HepG2 (cell line): ENCODE results near the gene TMEM271. TPM values are rescaled to one million over a fixed set of nuclear protein-coding genes. Genes with fewer than 3 reads are reported as not detected.

ENCODE experiments used
- ATAC-seq: fragments of 200-7000 bp; cut with Tn5 transposase; 3 replicates; pipeline ENCODE4 v1.9.1; 2020; ENCODE audit warnings: mild to moderate bottlenecking, moderate library complexity
- BruUV-seq: library from RNA; stranded (reverse); fragments of 400-500 nt; replicated peaks from 2 replicates; lab custom pipeline; 2021; lab: Mats Ljungman, UMichigan
- CTCF ChIA-PET: fragments of 300-600 bp; formaldehyde crosslinking; extraction: SDS; loops from one replicate; lab custom pipeline; 2021; ENCODE audit warnings: low total read pairs, inconsistent platforms, low intra/inter-chr PET ratio; lab: Yijun Ruan, JAX
- POLR2A ChIA-PET: fragments of 350-600 bp; sonication (Branson Sonifier 250); formaldehyde crosslinking; loops from one replicate; lab custom pipeline; 2020; ENCODE audit warnings: antibody characterized with exemption, inconsistent platforms; lab: Yijun Ruan, JAX
- DNase-seq: peaks from one replicate; pipeline ENCODE4 v3.0.0-alpha.2; 2015; ENCODE audit warnings: low spot score
- FAIRE-seq: peaks from 3 replicates; lab custom pipeline; 2011; peaks lifted over from hg19 to GRCh38; lab: Jason Lieb, UNC
- H2AFZ ChIP-seq: one replicate; pipeline ENCODE4 v1.6.1; 2011; ENCODE audit warnings: low read length, inconsistent platforms
- H3K27ac ChIP-seq: fragments of 300-600 bp; 3 replicates; pipeline ENCODE4 v1.8.0; 2011; ENCODE audit warnings: mixed run types, mild to moderate bottlenecking, mixed read lengths, low read length, inconsistent platforms; ENCODE audit not compliant: insufficient read depth; ENCODE audit errors: extremely low read length
- H3K27me3 ChIP-seq, 2 experiments: fragments of 200-600 bp in 1 of 2; 2 replicates in 1 of 2; 3 replicates in 1 of 2; pipeline versions ENCODE4 v1.6.0 to v1.8.0; 2011; ENCODE audit warnings: low read length in 2 of 2, mild to moderate bottlenecking in 2 of 2, moderate library complexity in 2 of 2, inconsistent platforms in 1 of 2; ENCODE audit not compliant: insufficient read depth in 2 of 2, control insufficient read depth in 1 of 2
- H3K36me3 ChIP-seq, 2 experiments: fragments of 200-600 bp in 1 of 2; replicated peaks in 1 of 2; 2 replicates in 1 of 2; 3 replicates in 1 of 2; pipeline versions ENCODE4 v1.5.1 to v1.8.0; 2011; ENCODE audit warnings: low read length in 2 of 2, inconsistent platforms in 1 of 2; ENCODE audit not compliant: insufficient read depth in 2 of 2, control insufficient read depth in 1 of 2
- H3K4me1 ChIP-seq: 2 replicates; pipeline ENCODE4 v1.5.1; 2012; ENCODE audit warnings: low read length, inconsistent platforms; ENCODE audit not compliant: insufficient read depth
- H3K4me2 ChIP-seq: 2 replicates; pipeline ENCODE4 v1.6.0; 2011; ENCODE audit warnings: low read depth, low read length, inconsistent platforms
- H3K4me3 ChIP-seq, 3 experiments: fragments of 200-600 bp in 1 of 3; sonication (generic), shearing (Covaris generic) in 1 of 3; replicated peaks in 1 of 3; 2 replicates each; pipeline ENCODE4 v1.5.1; 2011 to 2016; ENCODE audit warnings: low read length in 3 of 3, inconsistent platforms in 2 of 3, low read depth in 2 of 3, mild to moderate bottlenecking in 2 of 3, control low read depth in 1 of 3, mixed read lengths in 1 of 3; ENCODE audit not compliant: insufficient read depth in 1 of 3
- H3K79me2 ChIP-seq: one replicate; pipeline ENCODE4 v1.6.1; 2011; ENCODE audit warnings: low read length, inconsistent platforms; ENCODE audit not compliant: insufficient read depth
- H3K9ac ChIP-seq: 2 replicates; pipeline ENCODE4 v1.6.0; 2011; ENCODE audit warnings: mild to moderate bottlenecking, low read depth, low read length, inconsistent platforms; ENCODE audit not compliant: insufficient read depth
- H3K9me3 ChIP-seq: 2 replicates; pipeline ENCODE4 v1.5.1; 2012; ENCODE audit warnings: mild to moderate bottlenecking, low read length
- H4K20me1 ChIP-seq: 2 replicates; pipeline ENCODE4 v1.6.0; 2011; ENCODE audit warnings: inconsistent platforms, mild to moderate bottlenecking, low read length, moderate library complexity; ENCODE audit not compliant: insufficient read depth
- ATF1 ChIP-seq: IDR thresholded peaks from 2 replicates; pipeline ENCODE4 v1.6.1; 2016; ENCODE audit warnings: mild to moderate bottlenecking, control low read depth
- IRF1 ChIP-seq: sonication (generic); formaldehyde crosslinking; IDR thresholded peaks from 2 replicates; pipeline ENCODE4 v1.4.0; 2020; ENCODE audit warnings: low read depth, mild to moderate bottlenecking, missing genetic modification reagents
- MZF1 ChIP-seq: sonication (generic); formaldehyde crosslinking; IDR thresholded peaks from 2 replicates; pipeline ENCODE4 v1.8.1; 2023; ENCODE audit warnings: mild to moderate bottlenecking, missing genetic modification reagents, borderline replicate concordance
- PAXIP1 ChIP-seq: sonication (generic); formaldehyde crosslinking; conservative IDR thresholded peaks from 2 replicates; pipeline ENCODE4 v1.4.0; 2020; ENCODE audit warnings: mild to moderate bottlenecking, missing genetic modification reagents, moderate library complexity
- SIX1 ChIP-seq: sonication (generic); formaldehyde crosslinking; IDR thresholded peaks from 2 replicates; pipeline ENCODE4 v1.4.0; 2020; ENCODE audit warnings: missing genetic modification reagents, borderline replicate concordance
- SOX13 ChIP-seq, 3 experiments: fragments of 450-650 bp in 1 of 3; sonication (generic) in 1 of 3; formaldehyde crosslinking in 1 of 3; IDR thresholded peaks in 2 of 3; conservative IDR thresholded peaks in 1 of 3; 2 replicates each; pipeline versions ENCODE4 v1.5.0 to v1.6.1; 2016 to 2020; ENCODE audit warnings: antibody characterized with exemption in 1 of 3, mild to moderate bottlenecking in 1 of 3, missing compliant biosample characterization in 1 of 3, missing genetic modification reagents in 1 of 3, moderate library complexity in 1 of 3
- ZHX2 ChIP-seq, 2 experiments: sonication (generic) in 1 of 2; formaldehyde crosslinking in 1 of 2; IDR thresholded peaks; 2 replicates each; pipeline versions ENCODE4 v1.6.1 to v1.9.0; 2014 to 2022; ENCODE audit warnings: antibody characterized with exemption in 1 of 2, borderline replicate concordance in 1 of 2, inconsistent platforms in 1 of 2, low read depth in 1 of 2, missing genetic modification reagents in 1 of 2
- ZNF124 ChIP-seq: sonication (generic); formaldehyde crosslinking; IDR thresholded peaks from 2 replicates; pipeline ENCODE4 v1.4.0; 2020; ENCODE audit warnings: missing genetic modification reagents
- ZNF382 ChIP-seq: sonication (generic); formaldehyde crosslinking; IDR thresholded peaks from 2 replicates; pipeline ENCODE4 v1.5.0; 2020; ENCODE audit warnings: missing genetic modification reagents, mild to moderate bottlenecking, borderline replicate concordance
- ZNF510 ChIP-seq: sonication (generic); formaldehyde crosslinking; IDR thresholded peaks from 2 replicates; pipeline ENCODE4 v1.4.0; 2020; ENCODE audit warnings: low read depth, mild to moderate bottlenecking, missing genetic modification reagents
- ZNF670 ChIP-seq: sonication (generic); formaldehyde crosslinking; IDR thresholded peaks from 2 replicates; pipeline ENCODE4 v1.8.0; 2022; ENCODE audit warnings: mild to moderate bottlenecking, missing genetic modification reagents, borderline replicate concordance
- ZNF841 ChIP-seq: sonication (generic); formaldehyde crosslinking; IDR thresholded peaks from 2 replicates; pipeline ENCODE4 v1.8.1; 2023; ENCODE audit warnings: missing genetic modification reagents, borderline replicate concordance
- WGBS: methylation state at CpG from one replicate; pipeline ENCODE4 v1.1.6; 2017; ENCODE audit warnings: low lambda C conversion rate; 5-methylcytosine and 5-hydroxymethylcytosine counted together
- in situ Hi-C: cut with HindIII; loops from 2 replicates; pipeline ENCODE4 v1.10.0; 2017; ENCODE audit warnings: low pct_unique_long_range_greater_than_20kb; ENCODE audit not compliant: extremely low pct_ligation_motif_present
- intact Hi-C: fragments of 100-400 bp; cut with micrococcal nuclease; formaldehyde crosslinking; loops from one replicate; pipeline ENCODE4 v1.10.0; 2022; ENCODE audit not compliant: unreplicated experiment
- polyA plus RNA-seq, 8 experiments: library from polyadenylated mRNA; depleted of rRNA in 3 of 8; stranded (reverse) in 7 of 8; unstranded in 1 of 8; fragments of >200 nt; fragmentation: Illumina TruSeq in 4 of 8; extraction: Trizol in 4 of 8; gene quantifications; 2 replicates each; pipeline versions ENCODE4 v1.2.1 to v1.2.3, GENCODE V29; 2011 to 2016; ENCODE audit warnings: low read depth in 4 of 8, missing spikeins in 1 of 8, mixed read lengths in 1 of 8; ENCODE audit not compliant: insufficient read depth in 1 of 8
- total RNA-seq, 5 experiments: library from RNA; depleted of rRNA; stranded (reverse); fragments of >200 nt; fragmentation: Illumina TruSeq; extraction: Trizol; gene quantifications; 2 replicates each; pipeline ENCODE4 v1.2.3, GENCODE V29; 2016; ENCODE audit warnings: low read depth in 1 of 5

The TMEM271 gene
- total and polyA plus RNA-seq, 2 of the 13 experiments (the other 11 are each of a cell fraction or from before 2014, with no cell fraction given) = not detected

GRCh38 chr4:529563-529962 lies 46.5 kb downstream of the TMEM271 start (continued):
- no peak for TF ChIP-seq ZHX2 (IDR thresholded peaks at IDR 0.05; ENCODE audit: low read depth)
- TF ChIP-seq ZHX2 (CRISPR knock-in tag; IDR thresholded peaks at IDR 0.05; ENCODE audit: borderline replicate concordance) = no peak
- no peak for TF ChIP-seq ZNF382
- TF ChIP-seq ZNF670 (CRISPR knock-in tag) = no peak
- TF ChIP-seq MZF1 (CRISPR knock-in tag) = no peak

GRCh38 chr4:528835-529234 lies 47.3 kb downstream of the TMEM271 start:
- H4K20me1 ChIP-seq = no peaks in the 10 kb centered on the region
- FAIRE-seq (no peak), ATAC-seq (no peak), DNase-seq (no peak)
- BruUV-seq = no TSS peak
- peaks cover 16% of the 10 kb centered on the region; the same call in 1 of the 2 replicates for H3K4me1 ChIP-seq
- no peaks in the 10 kb centered on the region for H3K9me3 ChIP-seq
- H3K36me3 ChIP-seq = peaks cover 23 to 63% of the 10 kb centered on the region in 2 experiments
- H2AFZ ChIP-seq = no peak overlapping the region
- 93% methylated on average over 8 of the region's 9 CpGs for WGBS
- ChIA-PET POLR2A (no interaction called here), CTCF (no interaction called here)
- H3K27me3 ChIP-seq = no peaks in the 10 kb centered on the region
- H3K4me2 ChIP-seq = no peak overlapping the region
- H3K79me2 ChIP-seq = no peaks in the 10 kb centered on the region
- H3K27ac ChIP-seq = no peak overlapping the region
- intact Hi-C loops = no loop called here
- in situ Hi-C loops = no loop called here
- no peak overlapping the region for H3K4me3 ChIP-seq
- no peak overlapping the region for H3K9ac ChIP-seq
- no peak for TF ChIP-seq IRF1 (CRISPR knock-in tag)
- TF ChIP-seq SIX1 (CRISPR knock-in tag) = no peak
- TF ChIP-seq ZNF841 (CRISPR knock-in tag) = no peak
- TF ChIP-seq ATF1 (CRISPR knock-in tag) = no peak
- no peak for TF ChIP-seq PAXIP1 (CRISPR knock-in tag)
- TF ChIP-seq ZNF510 (CRISPR knock-in tag) = no peak
- no peak for TF ChIP-seq SOX13 (IDR thresholded peaks at IDR 0.05)
- TF ChIP-seq SOX13 (CRISPR knock-in tag; conservative IDR thresholded peaks at IDR 0.05 in 1 of 2, IDR thresholded peaks at IDR 0.05 in 1 of 2) = no peak
- no peak for TF ChIP-seq ZNF124 (CRISPR knock-in tag)
